GM21360 (cell line): Measurements from ENCODE around the gene GNG4.

Source experiments
- ATAC-seq: cut with Tn5 transposase; IDR thresholded peaks from one replicate; pipeline ENCODE4 v1.9.1; 2021; ENCODE audit warnings: mild to moderate bottlenecking, moderate library complexity; ENCODE audit not compliant: unreplicated experiment

Gene GNG4

DNA sequence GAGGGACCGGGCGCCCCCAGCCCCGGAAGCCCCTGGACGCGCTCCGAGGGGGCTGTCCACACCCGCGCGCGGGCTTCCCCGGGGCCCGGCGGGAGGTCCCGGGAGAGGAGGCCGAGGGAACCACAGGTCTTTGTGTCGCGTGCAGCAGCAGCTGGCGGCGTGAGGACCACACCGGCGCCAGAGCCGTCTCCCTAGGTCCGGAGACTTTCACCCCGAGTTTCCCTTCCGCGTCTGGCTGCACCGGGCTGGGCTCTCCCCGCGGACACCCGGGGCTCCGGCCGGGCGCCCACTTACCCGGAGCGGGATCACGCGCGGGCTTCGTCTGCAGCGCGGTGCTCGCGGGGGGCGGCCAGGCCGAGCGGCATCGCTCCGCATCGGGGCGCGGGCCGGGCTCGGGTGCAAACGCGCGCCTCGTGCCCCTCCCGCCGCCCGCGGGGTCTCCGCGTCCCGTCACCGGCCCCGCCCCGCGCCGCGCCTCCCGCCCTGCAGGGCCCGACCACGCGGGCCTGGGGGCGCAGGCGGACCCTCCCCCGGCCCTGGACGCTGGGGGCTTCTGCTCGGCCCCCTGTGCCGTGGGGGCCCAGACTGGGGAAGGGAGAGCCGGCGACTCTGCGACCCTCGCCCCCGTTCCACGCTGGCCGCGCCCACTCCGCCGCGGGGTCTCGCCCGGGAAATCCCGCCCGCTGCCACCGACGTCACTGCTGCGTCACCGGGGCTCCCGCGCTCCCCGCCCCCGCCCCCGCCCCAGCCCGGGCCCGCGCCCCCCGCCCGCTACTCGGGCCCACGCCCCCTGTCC is at the start of gene GNG4:
GNG4 (minus strand) TSS at position 417 of the 796 bp plus-strand sequence. CDS start 65,946 bp downstream, outside the sequence.
- no peak for ATAC-seq

GRCh38 chr1:235697508-235697907 is 47.9 kb upstream of the GNG4 start:
- ATAC-seq: no peak

DNA sequence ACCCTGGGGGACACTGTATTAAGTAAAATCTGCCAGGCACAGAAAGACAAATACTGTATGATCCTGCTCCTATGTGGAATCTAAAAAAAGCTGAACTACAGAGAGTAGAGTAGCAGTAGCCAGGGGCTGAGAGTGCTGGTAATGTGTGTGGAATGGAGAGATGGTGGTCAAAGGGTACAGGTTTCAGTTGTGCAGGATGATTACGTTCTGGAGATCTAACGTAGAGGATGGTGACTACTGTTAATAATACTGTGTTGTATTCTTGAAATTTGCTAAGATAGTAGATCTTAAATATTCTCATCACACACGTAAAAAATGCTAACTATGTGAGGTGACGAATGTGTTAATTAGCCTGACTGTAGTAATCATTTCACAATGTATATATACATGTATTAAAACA is 39.8 kb upstream of the GNG4 start:
- no peak for ATAC-seq

- no peak for ATAC-seq
These were observed 38.5 kb upstream of the GNG4 start for GRCh38 chr1:235688096-235688495.

- no peak for ATAC-seq
These were observed 34.1 kb upstream of the GNG4 start for GRCh38 chr1:235683653-235684052.

DNA sequence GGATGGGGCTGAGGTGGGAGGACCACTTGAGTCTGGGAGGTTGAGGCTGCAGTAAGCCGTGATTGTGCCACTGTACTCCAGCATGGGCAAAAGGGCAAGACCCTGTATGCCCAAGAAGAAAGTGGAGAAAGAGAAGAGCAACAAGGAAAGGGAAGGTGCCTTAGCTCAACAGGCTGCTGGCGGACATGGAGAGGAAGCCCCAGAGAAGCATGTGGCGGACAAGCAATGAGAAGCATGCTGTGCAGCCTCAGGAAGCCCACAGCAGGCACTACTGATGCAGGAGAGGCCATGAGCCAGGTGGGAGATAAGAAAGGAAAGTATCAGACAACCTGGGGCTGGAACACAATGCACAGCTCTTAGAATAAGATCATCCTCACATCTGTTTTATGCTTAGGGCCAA is 32.6 kb upstream of the GNG4 start:
- ATAC-seq: no peak

DNA sequence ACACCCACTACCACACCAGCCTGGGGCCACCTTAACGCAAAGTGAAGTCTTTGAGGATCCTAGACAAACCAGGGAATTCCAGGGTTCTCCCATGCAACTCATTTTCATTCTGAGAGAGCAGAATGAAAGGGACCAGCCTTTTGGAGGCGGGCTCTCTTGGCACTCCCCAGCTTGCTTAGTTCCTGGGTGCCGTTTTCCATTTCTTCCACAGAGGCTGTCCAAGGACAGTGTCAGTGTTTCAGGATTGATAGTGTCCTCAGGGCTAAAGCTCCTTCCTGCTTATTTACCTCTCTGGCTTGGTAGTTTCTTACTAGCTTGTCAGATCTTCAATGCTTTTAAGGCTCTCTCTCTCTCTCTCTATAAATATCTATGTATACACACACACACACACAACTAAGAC is 30.1 kb upstream of the GNG4 start:
- ATAC-seq: no peak

GRCh38 chr1:235679005-235679404 is 29.4 kb upstream of the GNG4 start:
- ATAC-seq: no peak

DNA sequence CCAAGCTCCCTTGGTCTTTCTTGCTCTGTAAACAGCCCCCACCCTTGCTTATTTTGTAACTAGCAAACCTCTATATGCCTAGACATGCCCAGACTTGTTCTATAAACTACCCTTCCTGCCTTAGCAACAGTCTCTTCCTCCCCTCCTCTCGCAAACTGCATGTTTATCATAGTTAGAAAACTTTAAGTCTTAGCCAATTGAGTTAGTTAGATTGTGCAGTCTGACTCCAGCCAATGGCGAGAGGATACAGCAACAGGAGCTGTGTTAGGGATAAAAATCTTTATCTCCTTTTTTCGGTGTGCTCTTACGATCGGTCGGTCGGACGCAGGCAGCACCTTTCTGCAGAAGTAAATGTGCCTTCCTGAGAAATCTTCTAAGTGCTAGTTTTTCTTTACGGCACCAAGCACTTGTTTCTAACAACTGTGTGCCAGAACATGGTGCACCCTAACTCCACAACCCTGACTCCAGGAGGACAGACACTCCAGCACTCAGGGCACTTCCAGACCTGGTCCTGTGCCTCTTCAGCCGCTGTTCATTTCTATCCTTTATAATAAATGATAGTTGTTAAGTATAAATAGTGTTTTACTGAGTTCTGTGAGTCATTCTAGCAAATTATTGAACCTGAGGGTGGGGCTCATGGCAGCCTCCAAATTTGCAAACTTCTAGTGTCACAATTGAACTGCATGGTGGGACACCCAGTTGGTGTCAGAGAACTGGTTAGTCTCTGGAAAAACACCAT is 25.7 kb upstream of the GNG4 start:
- ATAC-seq: no peak

GRCh38 chr1:235673981-235674380 is 24.4 kb upstream of the GNG4 start:
- no peak for ATAC-seq

- ATAC-seq: no peak
These were observed 22.4 kb upstream of the GNG4 start for GRCh38 chr1:235671992-235672391.

DNA sequence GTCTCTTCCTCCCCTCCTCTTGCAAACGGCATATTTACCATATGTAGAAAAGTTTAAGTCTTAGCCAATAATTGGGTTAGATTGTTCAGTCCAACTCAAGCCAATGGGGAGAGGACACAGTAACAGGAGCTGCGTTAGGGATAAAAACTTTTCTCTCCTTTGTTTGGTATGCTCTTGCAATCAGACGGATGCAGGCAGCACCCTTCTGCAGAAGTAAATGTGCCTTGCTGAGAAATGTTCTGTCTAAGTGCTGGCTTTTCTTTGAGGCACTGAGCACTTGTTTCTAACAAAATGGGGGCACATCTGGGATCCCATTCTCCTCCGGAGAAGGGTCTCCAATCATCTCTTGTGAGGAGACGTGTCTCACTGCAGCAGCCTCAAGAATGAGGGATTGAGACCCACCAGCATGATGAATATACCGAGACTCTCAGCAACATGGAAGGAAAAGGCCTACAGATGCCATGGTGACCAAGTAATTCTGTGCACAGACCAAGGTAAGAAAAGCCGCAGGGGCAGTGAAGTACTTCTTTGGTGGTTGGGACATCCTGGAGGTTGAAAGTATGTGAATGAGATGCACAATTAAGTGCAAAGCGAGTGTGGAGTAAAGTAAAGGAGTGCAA is 20.7 kb upstream of the GNG4 start:
- ATAC-seq: no peak

- ATAC-seq: no peak
These were observed 19.7 kb upstream of the GNG4 start for GRCh38 chr1:235669277-235669676.

- ATAC-seq: no peak
These were observed 14.0 kb upstream of the GNG4 start for GRCh38 chr1:235663628-235664027.

DNA sequence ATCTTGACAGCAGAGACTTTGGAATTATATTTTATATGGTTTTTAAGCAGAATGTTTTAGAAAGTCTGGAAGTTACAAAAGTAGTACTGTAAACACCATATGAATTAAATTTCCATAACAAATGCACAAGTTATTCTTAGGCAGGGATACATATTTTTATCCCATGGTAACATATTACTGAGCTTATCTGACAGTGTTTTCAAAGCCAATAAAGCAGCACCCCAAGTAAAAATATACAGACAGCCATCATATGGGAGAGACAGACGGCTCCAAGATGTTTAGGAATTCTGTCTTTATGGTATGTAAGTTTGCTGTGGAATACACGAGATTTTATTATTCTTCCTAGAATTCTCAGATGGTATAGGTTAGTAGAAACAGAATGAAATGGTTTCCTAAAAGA is 12.0 kb upstream of the GNG4 start:
- ATAC-seq: no peak

- ATAC-seq: no peak
These were observed 9.7 kb upstream of the GNG4 start for GRCh38 chr1:235659186-235659771.

- no peak for ATAC-seq
These were observed 8.4 kb upstream of the GNG4 start for GRCh38 chr1:235657747-235658526.

DNA sequence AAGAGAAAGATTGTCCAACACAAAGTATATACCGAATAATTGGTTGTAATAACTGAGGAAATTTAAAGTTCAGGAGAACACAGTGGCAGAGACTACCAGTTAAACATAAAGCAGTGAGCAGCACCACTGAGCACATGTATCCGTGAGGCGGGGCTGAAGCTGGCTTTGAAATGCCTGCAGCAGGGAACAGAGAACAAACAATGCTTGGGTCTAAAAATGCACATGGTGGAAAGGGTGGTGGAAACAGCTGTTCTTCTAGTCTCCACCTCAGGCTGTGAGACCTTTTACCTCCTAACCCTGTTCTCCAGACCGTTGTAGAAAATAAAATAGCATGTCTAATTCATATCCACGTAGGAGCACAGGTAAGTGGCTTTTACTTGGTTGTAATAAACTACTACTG is 7.7 kb upstream of the GNG4 start:
- no peak for ATAC-seq

DNA sequence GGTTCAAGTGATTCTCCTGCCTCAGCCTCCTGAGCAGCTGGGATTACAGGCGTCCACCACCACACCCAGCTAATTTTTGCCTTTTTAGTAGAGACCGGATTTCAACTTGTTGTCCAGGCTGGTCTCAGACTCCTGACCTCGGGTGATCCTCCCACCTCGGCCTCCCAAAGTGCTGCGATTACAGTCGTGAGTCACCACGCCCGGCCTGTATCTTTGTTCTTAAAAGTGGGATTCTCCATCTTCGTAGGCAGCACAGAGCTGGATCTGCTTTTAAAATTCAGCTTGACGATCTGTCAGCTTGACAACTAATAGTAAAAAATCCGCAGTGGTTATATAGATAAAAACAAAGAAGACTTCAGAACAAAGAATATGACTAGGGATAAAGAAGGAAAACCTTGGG is 2.8 kb upstream of the GNG4 start:
- no peak for ATAC-seq

- ATAC-seq: no peak
These were observed 1.7 kb upstream of the GNG4 start for GRCh38 chr1:235651170-235651806.
